ENCODE results near the gene NUP54.

Gene NUP54

GRCh38 chr4:76144546-76144945, 3.7 kb downstream of the NUP54 start:
- no peak for DNase-seq

- DNase-seq = no peak
These were observed 7.0 kb downstream of the NUP54 start for GRCh38 chr4:76141241-76141640.

- DNase-seq = no peak
These were observed 20.4 kb downstream of the NUP54 start for GRCh38 chr4:76127754-76128153.

DNA sequence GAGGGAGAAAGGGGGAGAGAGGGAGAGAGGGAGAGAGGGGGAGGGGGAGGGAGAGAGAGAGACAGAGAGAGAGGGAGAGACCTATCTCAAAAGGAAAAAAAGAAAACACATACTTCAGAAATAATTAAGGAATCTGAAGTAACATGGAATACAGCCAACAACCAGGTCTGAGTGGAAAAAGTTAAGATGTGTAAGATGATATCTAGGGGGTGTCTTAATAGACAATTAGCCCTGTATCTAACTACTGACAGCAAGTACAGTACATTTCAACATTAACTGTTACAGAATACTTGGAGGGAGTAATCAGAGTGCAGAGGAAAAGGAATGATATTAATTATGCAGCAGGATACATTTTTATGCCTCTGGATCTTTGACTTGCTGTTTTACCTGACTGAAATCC, 22.4 kb downstream of the NUP54 start:
- DNase-seq = no peak

DNA sequence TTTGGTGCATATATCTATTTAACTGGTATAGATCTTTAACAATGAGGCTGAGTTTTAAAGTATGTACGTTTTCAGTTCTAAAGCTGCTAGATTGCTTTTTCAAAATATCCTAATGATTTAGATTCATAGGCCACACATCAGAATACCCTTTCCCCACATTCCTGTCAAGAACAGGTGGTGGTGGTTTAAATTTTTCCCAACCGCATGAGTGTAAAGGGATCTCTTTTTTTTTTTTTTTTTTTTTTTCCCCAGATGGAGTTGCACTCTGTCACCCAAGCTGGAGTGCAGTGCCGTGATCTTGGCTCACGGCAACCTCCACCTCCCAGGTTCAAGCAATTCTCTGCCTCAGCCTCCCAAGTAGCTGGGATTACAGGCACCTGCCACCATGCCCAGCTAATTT, 28.0 kb downstream of the NUP54 start:
- DNase-seq = no peak

- no peak for DNase-seq
These were observed 30.7 kb downstream of the NUP54 start for GRCh38 chr4:76117536-76117935.

- DNase-seq = no peak
These were observed 31.4 kb downstream of the NUP54 start for GRCh38 chr4:76116821-76117220.

DNA sequence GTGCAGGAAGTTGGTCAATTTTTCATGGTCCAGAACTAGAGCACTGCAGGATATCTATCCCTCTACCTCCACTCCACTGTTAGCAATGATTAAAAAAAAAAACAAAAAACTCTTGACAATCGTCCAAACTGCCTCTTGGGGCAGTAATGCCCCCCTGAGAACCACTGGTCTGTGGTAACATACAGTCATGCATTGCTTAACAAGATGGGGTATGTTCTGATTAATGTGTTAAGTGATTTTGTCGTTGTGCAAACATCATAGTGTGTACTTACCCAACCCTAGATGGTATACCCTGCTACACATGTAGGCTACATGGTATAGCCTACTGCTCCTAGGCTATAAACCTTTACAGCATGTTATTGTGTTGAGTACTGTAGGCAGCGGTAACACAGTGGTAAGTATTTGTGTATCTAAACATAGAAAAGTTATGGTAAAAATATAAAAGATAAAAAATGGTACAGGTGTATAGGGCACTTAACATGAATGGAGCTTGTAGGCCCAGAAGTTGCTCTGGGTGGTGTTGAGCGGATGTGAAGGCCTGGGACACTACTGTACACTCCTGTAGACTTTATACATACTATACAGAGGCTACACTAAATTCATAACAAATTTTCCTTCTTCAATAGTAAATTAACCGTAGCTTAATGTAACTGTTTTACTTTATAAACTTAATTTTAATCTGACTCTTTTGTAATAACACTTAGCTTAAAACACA, 39.6 kb downstream of the NUP54 start:
- no peak for DNase-seq

GRCh38 chr4:76106442-76106841, 41.8 kb downstream of the NUP54 start:
- DNase-seq = no peak

GRCh38 chr4:76105652-76106051, 42.5 kb downstream of the NUP54 start:
- DNase-seq = no peak

GRCh38 chr4:76096076-76096475, 52.1 kb downstream of the NUP54 start:
- DNase-seq = no peak

DNA sequence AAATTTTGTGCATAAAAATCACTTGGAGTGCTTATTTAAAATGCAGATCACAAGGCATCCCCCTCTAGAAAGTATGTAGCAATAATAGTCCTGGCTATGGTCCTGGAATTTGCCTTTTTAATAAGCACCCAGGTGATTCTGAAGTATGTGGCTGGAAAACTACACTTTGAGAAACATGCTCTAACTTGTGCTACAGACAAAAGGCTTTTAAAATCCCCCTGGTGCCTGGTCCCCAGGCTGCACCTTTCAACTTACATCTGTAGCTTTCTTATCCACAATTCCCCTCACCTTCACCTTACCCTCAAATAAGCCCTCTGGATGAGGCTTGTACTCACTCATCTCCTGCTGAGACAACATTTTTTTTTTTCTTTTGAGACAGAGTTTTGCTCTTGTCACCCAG, 52.6 kb downstream of the NUP54 start:
- no peak for DNase-seq

- no peak for DNase-seq
These were observed 57.1 kb downstream of the NUP54 start for GRCh38 chr4:76091052-76091451.

- no peak for DNase-seq
These were observed 57.9 kb downstream of the NUP54 start for GRCh38 chr4:76090241-76090691.

DNA sequence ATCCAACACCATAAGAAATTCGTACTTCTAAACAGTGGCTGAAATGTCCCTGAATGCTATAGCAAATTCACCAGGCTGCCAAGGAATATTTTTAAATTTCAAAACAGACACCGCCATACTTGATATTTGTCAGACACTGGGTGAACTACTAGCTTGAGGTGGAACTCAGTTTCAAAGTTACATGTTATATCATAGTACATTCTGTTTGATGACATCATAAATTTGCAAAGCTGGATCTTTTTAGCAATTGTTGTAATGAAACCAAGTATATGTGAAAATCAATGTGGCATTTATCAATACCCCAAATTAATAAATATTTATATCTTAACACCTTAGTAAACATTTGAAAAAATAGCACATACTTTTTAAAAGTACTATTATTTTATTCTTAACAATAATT, 59.5 kb downstream of the NUP54 start:
- DNase-seq = no peak

- DNase-seq = peak; percentile 55
These were observed 61.0 kb downstream of the NUP54 start for GRCh38 chr4:76087007-76087769.

GRCh38 chr4:76084542-76084941, 63.7 kb downstream of the NUP54 start:
- DNase-seq = no peak

GRCh38 chr4:76083386-76083988, 64.7 kb downstream of the NUP54 start:
- no peak for DNase-seq

DNA sequence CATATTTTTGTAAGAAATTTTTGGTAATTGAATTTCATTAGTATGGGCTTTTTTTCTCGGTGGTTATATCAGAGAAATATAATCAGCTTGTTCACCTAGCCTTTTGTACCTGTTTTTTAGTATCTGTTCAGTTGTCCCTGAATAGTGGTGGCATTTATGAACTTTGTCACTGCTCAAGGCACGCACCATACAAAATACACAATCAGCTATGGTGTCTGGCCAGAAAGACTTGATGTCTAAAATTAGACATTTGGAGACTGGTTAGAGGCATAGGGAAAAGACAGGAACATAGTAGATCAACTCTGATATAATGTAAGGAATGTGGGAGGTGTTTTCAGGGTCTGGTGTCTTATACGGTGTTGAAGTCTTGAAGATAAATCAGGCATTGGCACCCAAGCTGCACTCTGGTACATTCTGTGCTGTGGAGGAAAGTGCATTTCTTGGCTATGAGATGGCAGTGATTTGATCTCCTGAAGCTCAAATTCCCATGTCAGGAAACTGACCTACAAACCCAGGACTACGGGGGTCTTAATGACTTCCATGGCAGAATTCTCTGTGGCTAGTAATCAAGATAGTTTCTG, 70.1 kb downstream of the NUP54 start:
- no peak for DNase-seq

GRCh38 chr4:76074993-76075600, 73.1 kb downstream of the NUP54 start:
- no peak for DNase-seq

- DNase-seq = no peak
These were observed 73.7 kb downstream of the NUP54 start, which contains the start of gene ART3 for GRCh38 chr4:76074468-76074867. TSS of gene ART3 (plus strand) at chr4:76074709. CDS start at chr4:76075890, 1,181 bp downstream.

- DNase-seq = no peak
These were observed 75.4 kb downstream of the NUP54 start for GRCh38 chr4:76072760-76073159.

DNA sequence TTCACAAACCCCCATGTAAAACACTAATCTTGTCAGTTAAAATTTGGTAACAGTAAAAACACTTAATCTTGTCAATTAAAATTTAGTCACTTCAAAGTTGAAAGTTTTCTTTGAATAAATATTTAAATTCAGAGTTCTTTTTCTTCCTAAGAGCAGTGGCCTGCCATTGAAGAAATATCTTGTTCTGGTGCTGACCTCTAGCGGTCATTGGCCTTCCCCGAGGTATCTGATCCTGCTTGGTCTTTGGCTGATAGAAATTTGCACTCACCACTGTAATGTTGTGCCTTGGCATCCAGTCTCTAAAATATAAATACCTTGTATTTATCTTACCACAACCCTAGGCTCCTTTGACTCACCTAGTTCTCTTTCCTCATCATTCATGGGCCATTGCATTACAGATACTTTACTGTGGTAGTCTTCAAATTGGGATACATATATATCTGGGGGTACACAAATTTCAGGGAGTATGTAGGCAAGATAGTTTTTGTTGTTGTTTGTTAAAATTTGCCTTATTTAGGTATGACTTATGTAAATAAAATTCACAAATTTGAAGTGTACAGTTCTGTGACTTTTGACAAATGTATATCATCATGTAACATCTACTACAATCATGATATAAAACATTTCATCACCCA, 80.4 kb downstream of the NUP54 start:
- peak; percentile 53 for DNase-seq
